ENCODE measurements around the gene RFX1.

The RFX1 gene

GRCh38 chr19:13934785-13935109 is 71.4 kb downstream of the RFX1 start:
- no peaks in the 10 kb centered on the region for H3K9me2 ChIP-seq (replicated peaks; ENCODE audit: control insufficient read depth, low read length)
- no peaks in the 10 kb centered on the region for H3K4me1 ChIP-seq (ENCODE audit: control insufficient read depth, low read length)
- H3K27ac ChIP-seq (ENCODE audit: low read depth, low read length) = no peak overlapping the region
- H3K4me3 ChIP-seq (ENCODE audit: low read length) = no peak overlapping the region
- TF ChIP-seq EZH2phosphoT487 (IDR thresholded peaks at IDR 0.05; ENCODE audit: borderline replicate concordance, low read length) (no peak), CTCF (IDR thresholded peaks at IDR 0.05; ENCODE audit: low read depth, low read length, poor library complexity, severe bottlenecking) (no peak)
- no peak overlapping the region for H3K4me2 ChIP-seq (ENCODE audit: low read length)
- H3K79me2 ChIP-seq (ENCODE audit: control insufficient read depth, low read length) = no peaks in the 10 kb centered on the region
- no peaks in the 10 kb centered on the region for H3F3A ChIP-seq (ENCODE audit: control insufficient read depth, insufficient read depth)
- peaks cover 6% of the 10 kb centered on the region; the same call in 1 of the 2 replicates for H3K36me3 ChIP-seq (ENCODE audit: control insufficient read depth, low read length)
- no peaks in the 10 kb centered on the region for H4K20me1 ChIP-seq (ENCODE audit: control insufficient read depth, insufficient read depth, low read depth, low read length)
- H3K9me3 ChIP-seq (ENCODE audit: control insufficient read depth, insufficient read depth, low read length) = no peaks in the 10 kb centered on the region
- H3K27me3 ChIP-seq (ENCODE audit: control insufficient read depth, low read length) = peaks cover 3% of the 10 kb centered on the region; the same call in 1 of the 2 replicates

- Histone ChIP-seq H3F3A (ENCODE audit: control insufficient read depth, insufficient read depth) (no peaks in the 10 kb centered on the region), H3K36me3 (ENCODE audit: control insufficient read depth, low read length) (peaks cover 7% of the 10 kb centered on the region; the same call in 1 of the 2 replicates), H3K9me3 (ENCODE audit: control insufficient read depth, insufficient read depth, low read length) (no peaks in the 10 kb centered on the region), H3K4me2 (ENCODE audit: low read length) (no peak overlapping the region), H3K4me3 (ENCODE audit: low read length) (no peak overlapping the region), H3K27me3 (ENCODE audit: control insufficient read depth, low read length) (no peaks in the 10 kb centered on the region), H4K20me1 (ENCODE audit: control insufficient read depth, insufficient read depth, low read depth, low read length) (no peaks in the 10 kb centered on the region), H3K9me2 (replicated peaks; ENCODE audit: control insufficient read depth, low read length) (no peaks in the 10 kb centered on the region), H3K4me1 (ENCODE audit: control insufficient read depth, low read length) (no peaks in the 10 kb centered on the region), H3K79me2 (ENCODE audit: control insufficient read depth, low read length) (no peaks in the 10 kb centered on the region), H3K27ac (ENCODE audit: low read depth, low read length) (no peak overlapping the region)
- no peak for TF ChIP-seq EZH2phosphoT487 (IDR thresholded peaks at IDR 0.05; ENCODE audit: borderline replicate concordance, low read length)
- no peak for TF ChIP-seq CTCF (IDR thresholded peaks at IDR 0.05; ENCODE audit: low read depth, low read length, poor library complexity, severe bottlenecking)
These were observed 73.2 kb downstream of the RFX1 start for GRCh38 chr19:13932911-13933393.

- H3K27ac ChIP-seq (ENCODE audit: low read depth, low read length) = no peak overlapping the region
- TF ChIP-seq CTCF (IDR thresholded peaks at IDR 0.05; ENCODE audit: low read depth, low read length, poor library complexity, severe bottlenecking) (no peak), EZH2phosphoT487 (IDR thresholded peaks at IDR 0.05; ENCODE audit: borderline replicate concordance, low read length) (no peak)
These were observed 73.9 kb downstream of the RFX1 start for GRCh38 chr19:13932149-13932637.

More at GRCh38 chr19:13932149-13932637, 73.9 kb downstream of the RFX1 start:
- H3K9me3 ChIP-seq (ENCODE audit: control insufficient read depth, insufficient read depth, low read length) = no peaks in the 10 kb centered on the region
- no peak overlapping the region for H3K4me3 ChIP-seq (ENCODE audit: low read length)
- H3K9me2 ChIP-seq (replicated peaks; ENCODE audit: control insufficient read depth, low read length) = no peaks in the 10 kb centered on the region
- no peaks in the 10 kb centered on the region for H3K4me1 ChIP-seq (ENCODE audit: control insufficient read depth, low read length)
- H4K20me1 ChIP-seq (ENCODE audit: control insufficient read depth, insufficient read depth, low read depth, low read length) = no peaks in the 10 kb centered on the region
- H3K79me2 ChIP-seq (ENCODE audit: control insufficient read depth, low read length) = no peaks in the 10 kb centered on the region
- no peak overlapping the region for H3K4me2 ChIP-seq (ENCODE audit: low read length)
- H3K27me3 ChIP-seq (ENCODE audit: control insufficient read depth, low read length) = no peaks in the 10 kb centered on the region
- H3K36me3 ChIP-seq (ENCODE audit: control insufficient read depth, low read length) = peaks cover 11% of the 10 kb centered on the region
- H3F3A ChIP-seq (ENCODE audit: control insufficient read depth, insufficient read depth) = no peaks in the 10 kb centered on the region

Data from DOHH2 (cell line).